ENCODE measurements around the gene TRAF2.

TRAF2 gene

DNA sequence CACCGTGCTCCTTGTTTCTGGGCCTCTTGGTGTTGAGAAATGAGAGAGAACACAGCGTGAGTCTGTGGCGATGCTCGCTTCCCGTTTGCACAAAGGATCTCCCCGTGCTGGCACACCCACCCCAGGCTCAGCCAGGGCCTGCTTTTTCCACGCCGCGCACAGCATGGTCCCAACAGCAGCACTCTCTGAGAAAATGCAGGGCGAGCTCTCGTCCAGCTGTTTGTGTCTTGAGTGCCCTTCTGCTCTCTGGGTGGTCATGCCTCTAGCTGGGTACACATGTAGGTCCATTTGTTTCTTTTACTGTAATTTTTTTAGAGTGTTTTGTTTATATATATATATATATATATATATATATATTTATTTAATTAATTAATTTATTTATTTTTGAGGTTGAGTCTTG, 31.6 kb downstream of the TRAF2 start:
- DNase-seq (ENCODE audit: insufficient read length), result no peak
- TF ChIP-seq POLR2AphosphoS5 (IDR thresholded peaks at IDR 0.05; ENCODE audit: low read depth, low read length), result no peak
- no peak for TF ChIP-seq TAF1 (IDR thresholded peaks at IDR 0.05; ENCODE audit: borderline replicate concordance, low read depth, low read length)
- no peak for TF ChIP-seq POLR2A (IDR thresholded peaks at IDR 0.05; ENCODE audit: low read depth, low read length)
- no peak for FAIRE-seq

DNA sequence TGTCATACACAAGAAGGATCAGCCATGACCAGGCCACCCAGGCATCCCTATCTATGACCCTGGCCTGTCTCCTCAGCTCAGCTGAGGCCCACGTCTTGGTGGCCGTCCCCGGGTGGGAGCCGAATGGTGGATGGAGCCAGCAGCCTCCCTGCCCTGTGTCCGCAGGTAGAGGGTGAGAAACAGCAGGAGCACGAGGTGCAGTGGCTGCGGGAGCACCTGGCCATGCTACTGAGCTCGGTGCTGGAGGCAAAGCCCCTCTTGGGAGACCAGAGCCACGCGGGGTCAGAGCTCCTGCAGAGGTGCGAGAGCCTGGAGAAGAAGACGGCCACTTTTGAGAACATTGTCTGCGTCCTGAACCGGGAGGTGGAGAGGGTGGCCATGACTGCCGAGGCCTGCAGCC, 33.8 kb downstream of the TRAF2 start:
- TF ChIP-seq POLR2A (IDR thresholded peaks at IDR 0.05; ENCODE audit: low read depth, low read length) (no peak), POLR2AphosphoS5 (IDR thresholded peaks at IDR 0.05; ENCODE audit: low read depth, low read length) (no peak), TAF1 (IDR thresholded peaks at IDR 0.05; ENCODE audit: borderline replicate concordance, low read depth, low read length) (no peak)
- FAIRE-seq (no peak), DNase-seq (ENCODE audit: insufficient read length) (no peak)

DNA sequence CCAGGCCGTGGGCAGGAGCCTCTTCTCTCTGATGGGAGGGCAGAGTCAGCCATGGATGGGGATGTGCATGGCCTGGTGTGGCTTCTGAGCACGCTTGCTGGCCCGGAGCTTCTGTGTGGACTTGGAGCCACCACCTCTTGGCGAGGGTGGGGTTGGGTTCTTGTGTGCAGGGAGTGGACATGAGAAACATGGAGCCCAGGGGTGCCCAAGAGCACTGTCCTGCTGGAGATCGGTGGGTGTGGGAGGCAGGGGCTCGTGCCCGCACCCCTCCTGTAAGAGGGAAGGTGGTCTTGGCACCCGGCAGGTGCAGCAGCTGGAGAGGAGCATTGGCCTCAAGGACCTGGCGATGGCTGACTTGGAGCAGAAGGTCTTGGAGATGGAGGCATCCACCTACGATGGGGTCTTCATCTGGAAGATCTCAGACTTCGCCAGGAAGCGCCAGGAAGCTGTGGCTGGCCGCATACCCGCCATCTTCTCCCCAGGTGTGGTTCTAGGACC, 34.5 kb downstream of the TRAF2 start:
- no peak for DNase-seq (ENCODE audit: insufficient read length)
- FAIRE-seq, result no peak
- TF ChIP-seq POLR2AphosphoS5 (IDR thresholded peaks at IDR 0.05; ENCODE audit: low read depth, low read length), result no peak
- TF ChIP-seq TAF1 (IDR thresholded peaks at IDR 0.05; ENCODE audit: borderline replicate concordance, low read depth, low read length), result no peak

DNA sequence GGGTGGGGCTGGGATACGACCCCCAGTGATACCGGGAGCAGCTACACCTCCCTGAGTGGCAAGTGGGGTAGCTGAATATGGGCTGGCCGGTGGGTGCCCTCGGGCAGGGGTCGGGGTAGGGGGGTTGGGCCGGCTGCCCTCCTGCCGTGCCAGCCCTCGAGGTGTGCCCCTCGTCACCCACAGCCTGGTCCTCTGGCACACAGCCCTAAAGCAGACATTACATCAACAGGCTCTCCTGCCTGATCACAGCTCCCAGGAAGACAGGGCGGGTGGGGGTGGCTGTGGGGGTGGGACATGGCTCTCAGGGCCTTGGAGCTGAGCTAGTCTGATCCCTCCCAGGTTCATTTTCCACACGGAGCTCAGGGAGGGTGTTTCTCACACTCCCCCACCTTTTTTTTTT, 35.0 kb downstream of the TRAF2 start:
- no peak for FAIRE-seq
- TF ChIP-seq POLR2AphosphoS5 (IDR thresholded peaks at IDR 0.05; ENCODE audit: low read depth, low read length) (no peak), POLR2A (IDR thresholded peaks at IDR 0.05; ENCODE audit: low read depth, low read length) (no peak), TAF1 (IDR thresholded peaks at IDR 0.05; ENCODE audit: borderline replicate concordance, low read depth, low read length) (no peak)
- DNase-seq (ENCODE audit: insufficient read length), result no peak

DNA sequence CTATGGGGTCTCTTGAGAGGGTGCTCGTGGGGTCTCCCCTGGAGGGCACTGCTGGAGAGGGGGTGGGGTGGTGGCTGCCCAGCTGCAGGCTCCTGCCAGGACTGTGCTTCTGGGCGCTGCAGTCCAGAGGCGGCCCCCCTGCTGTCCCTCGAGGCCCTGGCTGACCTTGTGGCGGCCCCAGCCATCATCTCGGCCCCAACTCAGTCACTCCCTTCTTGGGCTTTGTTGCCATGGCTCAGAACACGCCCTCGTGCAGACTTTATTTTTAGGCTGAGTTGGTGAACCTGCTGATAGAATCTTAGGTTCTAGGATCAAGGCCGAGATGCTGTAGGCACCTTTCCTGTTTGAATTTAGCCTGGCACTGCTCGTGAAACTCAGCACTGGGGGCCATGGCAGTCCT, 35.4 kb downstream of the TRAF2 start:
- no peak for FAIRE-seq
- no peak for TF ChIP-seq POLR2AphosphoS5 (IDR thresholded peaks at IDR 0.05; ENCODE audit: low read depth, low read length)
- TF ChIP-seq POLR2A (IDR thresholded peaks at IDR 0.05; ENCODE audit: low read depth, low read length), result no peak
- TF ChIP-seq TAF1 (IDR thresholded peaks at IDR 0.05; ENCODE audit: borderline replicate concordance, low read depth, low read length), result no peak
- DNase-seq (ENCODE audit: insufficient read length), result no peak

DNA sequence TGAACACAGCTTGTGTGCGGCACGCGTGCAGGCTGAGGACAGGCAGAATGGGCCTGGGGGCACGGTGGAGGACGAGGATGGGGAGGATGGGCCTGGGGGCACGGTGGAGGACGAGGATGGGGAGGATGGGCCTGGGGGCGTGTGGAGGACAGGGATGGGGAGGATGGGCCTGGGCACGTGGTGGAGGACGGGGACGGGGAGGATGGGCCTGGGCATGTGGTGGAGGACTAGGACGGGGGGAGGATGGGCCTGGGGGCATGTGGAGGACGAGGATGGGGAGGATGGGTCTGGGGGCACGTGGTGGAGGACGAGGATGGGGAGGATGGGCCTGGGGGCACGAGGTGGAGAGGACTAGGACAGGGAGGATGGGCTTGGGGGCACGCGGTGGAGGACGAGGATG, 36.2 kb downstream of the TRAF2 start:
- no peak for DNase-seq (ENCODE audit: insufficient read length)
- TF ChIP-seq TAF1 (IDR thresholded peaks at IDR 0.05; ENCODE audit: borderline replicate concordance, low read depth, low read length), result no peak
- no peak for TF ChIP-seq POLR2AphosphoS5 (IDR thresholded peaks at IDR 0.05; ENCODE audit: low read depth, low read length)
- TF ChIP-seq POLR2A (IDR thresholded peaks at IDR 0.05; ENCODE audit: low read depth, low read length), result no peak
- FAIRE-seq, result no peak

DNA sequence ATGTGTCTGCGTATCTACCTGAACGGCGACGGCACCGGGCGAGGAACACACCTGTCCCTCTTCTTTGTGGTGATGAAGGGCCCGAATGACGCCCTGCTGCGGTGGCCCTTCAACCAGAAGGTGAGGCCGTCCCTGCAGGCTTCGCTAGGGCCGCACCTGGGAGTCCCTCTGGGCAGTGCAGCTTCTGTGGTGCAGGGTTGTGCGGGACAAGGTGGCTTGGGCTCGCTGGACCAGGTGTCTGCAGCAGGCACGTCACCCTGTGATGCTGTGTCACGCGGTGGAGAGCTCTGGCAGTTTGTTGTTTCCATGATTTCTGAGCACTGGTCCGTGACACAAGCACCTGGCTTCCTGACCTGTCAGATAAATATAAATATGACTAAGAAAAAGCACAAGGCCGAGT, 37.6 kb downstream of the TRAF2 start:
- FAIRE-seq (no peak), DNase-seq (ENCODE audit: insufficient read length) (no peak)
- TF ChIP-seq POLR2A (IDR thresholded peaks at IDR 0.05; ENCODE audit: low read depth, low read length) (no peak), POLR2AphosphoS5 (IDR thresholded peaks at IDR 0.05; ENCODE audit: low read depth, low read length) (no peak), TAF1 (IDR thresholded peaks at IDR 0.05; ENCODE audit: borderline replicate concordance, low read depth, low read length) (no peak)

DNA sequence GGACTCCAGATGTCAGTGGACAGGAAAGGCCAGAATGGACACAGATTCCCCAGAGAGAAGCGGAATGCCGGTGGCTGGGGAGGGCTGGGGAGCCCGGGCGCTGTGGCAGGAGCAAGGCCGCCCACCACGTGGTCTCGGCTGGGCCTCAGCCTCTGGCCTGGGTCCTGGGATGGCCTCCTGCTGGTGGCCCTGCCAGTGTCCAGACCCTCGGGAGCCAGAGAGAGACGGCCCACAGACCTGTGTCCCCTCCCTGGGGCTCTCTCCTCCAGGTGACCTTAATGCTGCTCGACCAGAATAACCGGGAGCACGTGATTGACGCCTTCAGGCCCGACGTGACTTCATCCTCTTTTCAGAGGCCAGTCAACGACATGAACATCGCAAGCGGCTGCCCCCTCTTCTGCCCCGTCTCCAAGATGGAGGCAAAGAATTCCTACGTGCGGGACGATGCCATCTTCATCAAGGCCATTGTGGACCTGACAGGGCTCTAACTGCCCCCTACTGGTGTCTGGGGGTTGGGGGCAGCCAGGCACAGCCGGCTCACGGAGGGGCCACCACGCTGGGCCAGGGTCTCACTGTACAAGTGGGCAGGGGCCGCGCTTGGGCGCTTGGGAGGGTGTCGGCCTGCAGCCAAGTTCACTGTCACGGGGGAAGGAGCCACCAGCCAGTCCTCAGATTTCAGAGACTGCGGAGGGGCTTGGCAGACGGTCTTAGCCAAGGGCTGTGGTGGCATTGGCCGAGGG, 39.3 kb downstream of the TRAF2 start:
- FAIRE-seq, result no peak
- no peak for TF ChIP-seq TAF1 (IDR thresholded peaks at IDR 0.05; ENCODE audit: borderline replicate concordance, low read depth, low read length)
- TF ChIP-seq POLR2AphosphoS5 (IDR thresholded peaks at IDR 0.05; ENCODE audit: low read depth, low read length), result no peak
- no peak for TF ChIP-seq POLR2A (IDR thresholded peaks at IDR 0.05; ENCODE audit: low read depth, low read length)
- no peak for DNase-seq (ENCODE audit: insufficient read length)

DNA sequence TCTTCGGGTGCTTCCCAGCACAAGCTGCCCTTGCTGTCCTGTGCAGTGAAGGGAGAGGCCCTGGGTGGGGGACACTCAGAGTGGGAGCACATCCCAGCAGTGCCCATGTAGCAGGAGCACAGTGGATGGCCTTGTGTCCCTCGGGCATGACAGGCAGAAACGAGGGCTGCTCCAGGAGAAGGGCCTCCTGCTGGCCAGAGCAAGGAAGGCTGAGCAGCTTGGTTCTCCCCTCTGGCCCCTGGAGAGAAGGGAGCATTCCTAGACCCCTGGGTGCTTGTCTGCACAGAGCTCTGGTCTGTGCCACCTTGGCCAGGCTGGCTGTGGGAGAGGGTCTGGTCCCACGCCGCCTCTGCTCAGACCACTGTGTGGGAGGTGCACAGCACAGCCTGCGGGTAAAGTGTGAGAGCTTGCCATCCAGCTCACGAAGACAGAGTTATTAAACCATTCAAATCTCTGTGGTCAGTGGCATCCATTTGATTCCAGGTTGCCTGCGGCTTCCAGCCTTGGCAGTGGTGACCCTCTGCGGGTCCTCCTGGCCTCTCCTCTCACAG, 39.9 kb downstream of the TRAF2 start:
- FAIRE-seq (no peak), DNase-seq (ENCODE audit: insufficient read length) (no peak)

DNA sequence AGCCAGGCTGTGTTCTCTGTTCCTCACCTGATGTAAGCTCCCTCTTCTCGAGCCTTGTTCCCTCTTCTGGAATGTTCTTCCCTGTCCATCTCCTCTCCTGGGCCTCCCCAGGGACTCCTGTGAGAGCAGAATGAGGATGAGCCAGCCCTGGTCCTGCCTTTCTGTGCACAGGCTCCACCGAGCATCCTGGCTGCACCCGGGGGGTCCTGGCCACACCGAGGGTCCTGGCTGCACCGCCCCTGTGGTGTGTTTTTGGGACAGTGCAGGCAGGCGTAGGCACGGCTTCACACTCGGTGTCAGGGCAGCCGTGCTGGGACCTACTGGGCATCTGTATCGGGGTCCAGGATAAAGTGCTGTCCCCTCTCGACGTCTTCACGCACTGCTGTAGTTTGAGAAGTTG, 40.4 kb downstream of the TRAF2 start:
- FAIRE-seq (no peak), DNase-seq (ENCODE audit: insufficient read length) (no peak)
- TF ChIP-seq POLR2A (IDR thresholded peaks at IDR 0.05; ENCODE audit: low read depth, low read length), result no peak
- no peak for TF ChIP-seq TAF1 (IDR thresholded peaks at IDR 0.05; ENCODE audit: borderline replicate concordance, low read depth, low read length)
- no peak for TF ChIP-seq POLR2AphosphoS5 (IDR thresholded peaks at IDR 0.05; ENCODE audit: low read depth, low read length)

More for the DNA sequence above, 39.9 kb downstream of the TRAF2 start:
- TF ChIP-seq POLR2A (IDR thresholded peaks at IDR 0.05; ENCODE audit: low read depth, low read length), result no peak
- TF ChIP-seq TAF1 (IDR thresholded peaks at IDR 0.05; ENCODE audit: borderline replicate concordance, low read depth, low read length), result no peak
- peak; percentile 16; the same call in 1 of the 2 replicates for TF ChIP-seq POLR2AphosphoS5 (IDR thresholded peaks at IDR 0.05; ENCODE audit: low read depth, low read length)

DNA sequence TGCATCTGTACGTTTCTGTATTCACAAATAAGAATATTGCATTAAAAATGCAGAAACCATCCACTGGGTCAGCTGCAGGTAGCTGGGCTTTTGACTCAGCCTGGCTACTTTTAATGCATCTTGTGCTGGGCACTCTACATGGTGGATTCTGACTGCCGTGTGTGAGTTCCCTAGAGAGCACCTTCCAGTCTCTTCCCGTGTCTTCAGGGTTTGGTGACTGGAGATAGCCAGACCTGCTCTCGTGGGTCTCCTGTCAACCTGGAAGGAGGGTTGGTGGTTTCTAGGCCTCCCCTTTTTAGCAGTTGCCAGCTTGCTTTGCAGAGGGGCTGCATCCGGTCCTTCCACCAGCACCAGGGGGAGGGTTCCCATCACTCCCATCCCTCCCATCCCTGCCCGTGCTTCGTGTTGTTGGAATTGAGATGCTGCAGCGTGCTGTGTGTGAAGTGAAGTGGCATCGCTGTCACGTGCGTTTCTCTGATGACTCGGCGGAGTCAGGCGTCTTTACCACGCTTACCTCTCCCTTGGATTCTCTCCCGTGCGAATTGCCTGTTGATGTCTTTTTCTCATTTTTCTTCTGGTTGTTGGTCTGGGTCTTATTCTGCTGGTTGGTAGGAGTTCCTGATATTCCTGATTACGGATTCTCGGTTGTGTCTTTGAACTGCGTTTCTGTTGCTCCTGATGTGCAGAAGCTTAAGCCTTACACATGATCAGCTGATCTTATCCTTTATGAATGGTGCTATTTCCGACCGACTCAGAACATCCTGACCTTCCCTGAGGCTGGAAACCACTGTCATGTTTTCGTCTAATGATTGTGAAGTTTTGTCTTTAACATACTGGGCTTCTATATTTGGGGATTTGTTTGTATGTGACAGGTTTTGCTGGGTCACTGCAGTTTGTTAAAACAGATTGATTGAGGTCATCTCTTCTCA, 41.3 kb downstream of the TRAF2 start:
- no peak for TF ChIP-seq POLR2AphosphoS5 (IDR thresholded peaks at IDR 0.05; ENCODE audit: low read depth, low read length)
- TF ChIP-seq TAF1 (IDR thresholded peaks at IDR 0.05; ENCODE audit: borderline replicate concordance, low read depth, low read length), result no peak
- TF ChIP-seq POLR2A (IDR thresholded peaks at IDR 0.05; ENCODE audit: low read depth, low read length), result no peak
- no peak for FAIRE-seq
- DNase-seq (ENCODE audit: insufficient read length), result no peak

Data from GM12892 (cell line).